HG03175 (cell line): ENCODE data around the gene MED26.
"Not testable (repeated sequence)": the region's sequence is repeated elsewhere in the genome, so short reads cannot be mapped to it uniquely, and the experiment has no call there.

Experiments
- ATAC-seq: cut with Tn5 transposase; IDR thresholded peaks from one replicate; pipeline ENCODE4 v1.9.1; 2021; ENCODE audit warnings: mild to moderate bottlenecking, moderate library complexity; ENCODE audit not compliant: unreplicated experiment

Gene MED26

GRCh38 chr19:16628183-16628983 lies at the start of gene MED26:
Gene MED26 (minus strand): TSS chr19:16628204. CDS start chr19:16627943, 261 bp downstream.
- ATAC-seq: peak; percentile 86

GRCh38 chr19:16677055-16677454 lies 49.1 kb upstream of the MED26 start:
- ATAC-seq: no peak

GRCh38 chr19:16676101-16676798 lies 48.2 kb upstream of the MED26 start:
- ATAC-seq: no peak

GRCh38 chr19:16673839-16674238 lies 45.8 kb upstream of the MED26 start:
- ATAC-seq: not testable (repeated sequence)

- ATAC-seq: no peak
These were observed 45.2 kb upstream of the MED26 start for GRCh38 chr19:16673231-16673630.

- ATAC-seq: no peak
These were observed 43.8 kb upstream of the MED26 start for GRCh38 chr19:16671652-16672274.

- no peak for ATAC-seq
These were observed 42.3 kb upstream of the MED26 start for GRCh38 chr19:16670291-16670690.

GRCh38 chr19:16668702-16669101 lies 40.7 kb upstream of the MED26 start:
- ATAC-seq: not testable (repeated sequence)

- no peak for ATAC-seq
These were observed 40.2 kb upstream of the MED26 start for GRCh38 chr19:16668176-16668575.

- no peak for ATAC-seq
These were observed 33.6 kb upstream of the MED26 start for GRCh38 chr19:16661480-16662034.

- no peak for ATAC-seq
These were observed 32.9 kb upstream of the MED26 start, which contains the start of gene TMEM38A for GRCh38 chr19:16660763-16661479. Gene TMEM38A (plus strand): TSS chr19:16661139. CDS start chr19:16661218, 79 bp downstream.

GRCh38 chr19:16659832-16660708 lies 32.1 kb upstream of the MED26 start, which contains the start of gene SMIM7:
Gene SMIM7 (minus strand): TSS chr19:16660144. CDS start chr19:16660110, 34 bp downstream.
- ATAC-seq: peak; percentile 93

- ATAC-seq: no peak
These were observed 31.4 kb upstream of the MED26 start for GRCh38 chr19:16659464-16659831.

- ATAC-seq: no peak
These were observed 29.4 kb upstream of the MED26 start for GRCh38 chr19:16657384-16657783.

GRCh38 chr19:16655727-16656126 lies 27.7 kb upstream of the MED26 start:
- ATAC-seq: no peak

- no peak for ATAC-seq
These were observed 26.6 kb upstream of the MED26 start for GRCh38 chr19:16654627-16655026.

GRCh38 chr19:16654140-16654539 lies 26.1 kb upstream of the MED26 start:
- no peak for ATAC-seq

GRCh38 chr19:16652854-16653253 lies 24.9 kb upstream of the MED26 start:
- ATAC-seq: no peak

- ATAC-seq: not testable (repeated sequence)
These were observed 23.6 kb upstream of the MED26 start for GRCh38 chr19:16651421-16652188.
